Measurements from ENCODE around the gene TNNT2.

The TNNT2 gene

GRCh38 chr1:201320168-201320788 is 57.2 kb downstream of the TNNT2 start:
- Histone ChIP-seq H3K9ac (no peak overlapping the region), H3K9me3 (ENCODE audit: control insufficient read depth, low read length) (no peaks in the 10 kb centered on the region), H3K4me2 (ENCODE audit: low read length) (no peak overlapping the region), H3K4me1 (no peaks in the 10 kb centered on the region), H3K27ac (no peak overlapping the region), H3K36me3 (ENCODE audit: control insufficient read depth, insufficient read depth, low read length) (no peaks in the 10 kb centered on the region), H3K4me3 (ENCODE audit: low read depth, low read length) (no peak overlapping the region), H3K79me2 (no peaks in the 10 kb centered on the region), H3K27me3 (ENCODE audit: control insufficient read depth, insufficient read depth, low read length) (no peaks in the 10 kb centered on the region), H2AFZ (no peak overlapping the region)
- no peak for TF ChIP-seq CTCF (IDR thresholded peaks at IDR 0.05)

- H3K4me2 ChIP-seq (ENCODE audit: low read length) = no peak overlapping the region
- H3K9me3 ChIP-seq (ENCODE audit: control insufficient read depth, low read length) = no peaks in the 10 kb centered on the region
- H3K4me3 ChIP-seq (ENCODE audit: low read depth, low read length) = no peak overlapping the region
- H3K4me1 ChIP-seq = no peaks in the 10 kb centered on the region
- no peak overlapping the region for H3K9ac ChIP-seq
- no peak for TF ChIP-seq CTCF (IDR thresholded peaks at IDR 0.05)
- H3K27me3 ChIP-seq (ENCODE audit: control insufficient read depth, insufficient read depth, low read length) = no peaks in the 10 kb centered on the region
- H3K79me2 ChIP-seq = no peaks in the 10 kb centered on the region
- H2AFZ ChIP-seq = no peak overlapping the region
- H3K27ac ChIP-seq = no peak overlapping the region
- H3K36me3 ChIP-seq (ENCODE audit: control insufficient read depth, insufficient read depth, low read length) = no peaks in the 10 kb centered on the region
Measured at GRCh38 chr1:201319631-201320030, 57.8 kb downstream of the TNNT2 start.

- H3K27ac ChIP-seq = no peak overlapping the region
Measured at GRCh38 chr1:201318504-201319340, 58.8 kb downstream of the TNNT2 start.

GRCh38 chr1:201317551-201317950 is 59.9 kb downstream of the TNNT2 start:
- no peak overlapping the region for H3K9ac ChIP-seq
- H3K27me3 ChIP-seq (ENCODE audit: control insufficient read depth, insufficient read depth, low read length) = no peaks in the 10 kb centered on the region
- H3K27ac ChIP-seq = no peak overlapping the region
- no peaks in the 10 kb centered on the region for H3K9me3 ChIP-seq (ENCODE audit: control insufficient read depth, low read length)
- H3K4me3 ChIP-seq (ENCODE audit: low read depth, low read length) = no peak overlapping the region
- no peaks in the 10 kb centered on the region for H3K36me3 ChIP-seq (ENCODE audit: control insufficient read depth, insufficient read depth, low read length)
- no peak overlapping the region for H3K4me2 ChIP-seq (ENCODE audit: low read length)
- no peaks in the 10 kb centered on the region for H3K79me2 ChIP-seq
- no peak for TF ChIP-seq CTCF (IDR thresholded peaks at IDR 0.05)
- H3K4me1 ChIP-seq = no peaks in the 10 kb centered on the region
- no peak overlapping the region for H2AFZ ChIP-seq

More at GRCh38 chr1:201318504-201319340, 58.8 kb downstream of the TNNT2 start:
- no peaks in the 10 kb centered on the region for H3K36me3 ChIP-seq (ENCODE audit: control insufficient read depth, insufficient read depth, low read length)
- no peaks in the 10 kb centered on the region for H3K27me3 ChIP-seq (ENCODE audit: control insufficient read depth, insufficient read depth, low read length)
- no peak for TF ChIP-seq CTCF (IDR thresholded peaks at IDR 0.05)
- H3K4me1 ChIP-seq = no peaks in the 10 kb centered on the region
- no peak overlapping the region for H3K9ac ChIP-seq
- H2AFZ ChIP-seq = no peak overlapping the region
- H3K79me2 ChIP-seq = no peaks in the 10 kb centered on the region
- H3K4me3 ChIP-seq (ENCODE audit: low read depth, low read length) = no peak overlapping the region
- no peak overlapping the region for H3K4me2 ChIP-seq (ENCODE audit: low read length)
- H3K9me3 ChIP-seq (ENCODE audit: control insufficient read depth, low read length) = no peaks in the 10 kb centered on the region

Measured in parathyroid adenoma (tissue), 2 donors.